ENCODE data around the gene TRIM66.

The TRIM66 gene

DNA sequence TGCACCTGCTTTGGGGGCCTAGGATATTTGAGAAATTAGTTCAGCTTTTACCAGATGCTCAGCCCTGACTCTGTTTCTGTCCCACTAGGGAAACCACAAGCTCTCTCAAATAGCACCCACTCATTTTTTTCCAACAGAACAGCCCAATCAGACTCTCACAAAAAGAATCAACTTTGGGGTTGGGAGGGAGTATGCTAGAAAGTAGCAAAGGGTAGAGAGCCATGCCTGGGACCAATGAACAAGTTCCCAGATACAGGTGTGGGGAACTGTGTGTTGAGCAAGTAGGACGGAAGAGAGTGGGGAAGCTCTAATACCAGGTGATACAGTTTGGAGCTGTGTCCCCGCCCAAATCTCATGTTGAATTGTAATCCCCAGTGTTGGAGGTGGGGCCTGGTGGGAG, 41.1 kb downstream of the TRIM66 start:
- H3K27ac ChIP-seq, result no peak overlapping the region
- TF ChIP-seq, protein P1, sequence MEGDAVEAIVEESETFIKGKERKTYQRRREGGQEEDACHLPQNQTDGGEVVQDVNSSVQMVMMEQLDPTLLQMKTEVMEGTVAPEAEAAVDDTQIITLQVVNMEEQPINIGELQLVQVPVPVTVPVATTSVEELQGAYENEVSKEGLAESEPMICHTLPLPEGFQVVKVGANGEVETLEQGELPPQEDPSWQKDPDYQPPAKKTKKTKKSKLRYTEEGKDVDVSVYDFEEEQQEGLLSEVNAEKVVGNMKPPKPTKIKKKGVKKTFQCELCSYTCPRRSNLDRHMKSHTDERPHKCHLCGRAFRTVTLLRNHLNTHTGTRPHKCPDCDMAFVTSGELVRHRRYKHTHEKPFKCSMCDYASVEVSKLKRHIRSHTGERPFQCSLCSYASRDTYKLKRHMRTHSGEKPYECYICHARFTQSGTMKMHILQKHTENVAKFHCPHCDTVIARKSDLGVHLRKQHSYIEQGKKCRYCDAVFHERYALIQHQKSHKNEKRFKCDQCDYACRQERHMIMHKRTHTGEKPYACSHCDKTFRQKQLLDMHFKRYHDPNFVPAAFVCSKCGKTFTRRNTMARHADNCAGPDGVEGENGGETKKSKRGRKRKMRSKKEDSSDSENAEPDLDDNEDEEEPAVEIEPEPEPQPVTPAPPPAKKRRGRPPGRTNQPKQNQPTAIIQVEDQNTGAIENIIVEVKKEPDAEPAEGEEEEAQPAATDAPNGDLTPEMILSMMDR (IDR thresholded peaks at IDR 0.05), result no peak
- no peak for TF ChIP-seq ZFX (IDR thresholded peaks at IDR 0.05; ENCODE audit: borderline replicate concordance)

DNA sequence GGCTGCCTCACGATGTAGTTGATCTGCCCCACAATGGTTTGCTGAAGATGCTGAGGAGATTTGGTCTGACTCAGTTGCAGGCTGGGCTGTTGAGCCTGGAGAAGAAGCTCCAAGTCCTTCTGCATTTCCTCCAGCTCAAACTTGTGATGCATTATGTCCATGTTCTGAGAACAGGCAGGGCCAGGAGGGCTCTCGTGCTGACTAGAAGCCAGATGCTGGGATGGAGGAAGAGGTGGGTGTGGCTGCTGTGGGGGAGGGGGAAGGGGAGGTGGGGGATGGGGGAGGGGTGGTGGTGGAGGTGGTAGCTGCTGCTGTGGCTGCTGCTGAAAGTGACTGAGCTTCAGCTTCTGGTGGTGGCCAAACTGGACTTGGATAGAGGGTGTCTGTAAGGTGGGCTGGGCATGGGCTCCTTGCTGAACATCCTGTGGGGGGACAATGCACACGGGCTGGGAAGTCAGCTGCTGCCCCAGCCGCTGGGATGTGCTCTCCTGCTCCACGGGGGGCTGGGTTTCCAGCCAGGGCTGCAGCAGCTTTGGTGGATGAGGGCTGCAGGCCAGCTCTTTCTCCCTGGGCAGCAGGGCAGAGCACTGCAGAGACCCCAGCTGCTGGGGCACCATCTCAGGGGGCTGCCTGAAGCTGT, 42.1 kb downstream of the TRIM66 start:
- H3K27ac ChIP-seq, result no peak overlapping the region
- TF ChIP-seq, protein P1 (IDR thresholded peaks at IDR 0.05), result no peak
- no peak for TF ChIP-seq ZFX (IDR thresholded peaks at IDR 0.05; ENCODE audit: borderline replicate concordance)

DNA sequence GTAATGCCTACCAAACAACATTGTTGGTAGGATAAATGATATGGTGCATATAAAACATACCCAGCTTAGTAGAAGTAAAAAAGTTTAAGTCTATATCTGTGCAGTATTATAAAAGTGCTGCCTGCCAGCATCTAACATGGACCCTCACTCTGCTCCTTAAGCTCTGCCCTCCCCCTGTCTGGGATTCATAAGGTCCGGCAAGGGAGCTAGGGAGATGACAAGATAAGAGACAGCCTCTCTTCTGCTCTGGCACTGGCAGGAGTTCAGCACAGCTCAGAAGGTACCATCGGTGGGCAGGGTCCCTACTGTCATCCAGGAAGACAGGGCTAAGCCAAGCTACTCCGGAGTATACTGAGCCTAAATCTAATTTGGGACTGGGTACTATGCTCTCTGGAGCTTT, 42.8 kb downstream of the TRIM66 start:
- no peak overlapping the region for H3K27ac ChIP-seq
- TF ChIP-seq, protein P1 (IDR thresholded peaks at IDR 0.05), result no peak
- no peak for TF ChIP-seq ZFX (IDR thresholded peaks at IDR 0.05; ENCODE audit: borderline replicate concordance)

DNA sequence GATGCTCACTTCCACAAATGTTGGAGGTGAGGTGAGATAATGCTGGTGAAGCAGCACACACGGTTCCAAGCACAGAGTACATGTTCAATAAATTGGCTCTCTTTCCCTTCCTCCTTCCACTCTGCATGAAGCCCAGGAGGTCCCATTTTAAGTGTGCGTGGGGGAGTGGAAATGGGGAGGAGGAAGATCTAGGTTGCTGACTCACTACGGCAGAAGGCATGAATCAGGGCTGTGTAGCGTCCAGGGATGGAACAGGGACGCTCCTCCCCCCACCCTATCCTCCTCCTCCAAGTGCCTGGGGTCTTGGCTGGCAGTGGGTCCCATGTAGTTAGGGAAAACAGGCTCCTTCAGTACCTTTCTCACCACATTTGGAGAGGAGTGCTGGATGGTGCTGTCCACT, 44.2 kb downstream of the TRIM66 start:
- TF ChIP-seq, protein P1 (IDR thresholded peaks at IDR 0.05), result no peak
- TF ChIP-seq ZFX (IDR thresholded peaks at IDR 0.05; ENCODE audit: borderline replicate concordance), result no peak
- H3K27ac ChIP-seq, result no peak overlapping the region

DNA sequence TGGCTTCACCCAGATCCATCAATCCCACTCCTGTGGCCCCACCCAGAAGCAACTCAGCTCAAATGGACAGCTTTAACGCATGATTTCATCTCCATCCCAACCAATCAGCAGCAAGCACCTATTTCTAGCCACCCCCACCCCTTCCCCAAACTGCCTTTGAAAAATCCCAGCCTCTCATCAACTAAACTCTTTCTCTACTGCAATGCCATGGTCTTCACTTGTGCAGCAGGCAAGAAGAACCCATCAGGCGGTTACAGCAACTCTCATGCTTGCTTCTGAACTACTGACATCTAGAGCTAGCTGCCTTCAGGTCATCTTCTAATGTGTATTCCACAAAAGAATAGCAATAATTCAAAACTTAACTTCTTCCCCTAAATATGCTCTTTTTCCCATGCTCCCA, 46.3 kb downstream of the TRIM66 start:
- TF ChIP-seq ZFX (IDR thresholded peaks at IDR 0.05; ENCODE audit: borderline replicate concordance), result no peak
- TF ChIP-seq, protein P1 (IDR thresholded peaks at IDR 0.05), result no peak
- H3K27ac ChIP-seq, result no peak overlapping the region

DNA sequence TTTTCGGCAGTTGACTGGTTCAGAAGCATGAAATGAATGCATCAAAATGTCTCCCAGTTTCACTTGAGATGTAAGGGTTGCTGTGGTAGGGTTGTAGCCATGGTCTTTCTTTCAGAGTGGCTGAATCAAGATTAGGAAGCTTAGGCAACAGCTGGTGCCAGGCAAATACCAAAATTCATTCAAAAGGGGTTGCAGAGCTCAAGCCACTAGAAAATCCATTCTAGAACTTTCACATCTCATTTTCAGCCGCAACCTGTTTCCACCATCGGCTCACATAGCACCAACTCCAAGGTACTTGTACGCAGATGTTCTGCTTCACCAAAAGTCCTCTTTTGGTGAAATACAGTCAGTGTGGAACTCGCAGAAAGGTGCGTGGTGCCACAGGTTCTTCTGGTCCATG, 48.0 kb downstream of the TRIM66 start:
- H3K27ac ChIP-seq, result no peak overlapping the region
- TF ChIP-seq, protein P1 (IDR thresholded peaks at IDR 0.05), result no peak
- TF ChIP-seq ZFX (IDR thresholded peaks at IDR 0.05; ENCODE audit: borderline replicate concordance), result no peak

DNA sequence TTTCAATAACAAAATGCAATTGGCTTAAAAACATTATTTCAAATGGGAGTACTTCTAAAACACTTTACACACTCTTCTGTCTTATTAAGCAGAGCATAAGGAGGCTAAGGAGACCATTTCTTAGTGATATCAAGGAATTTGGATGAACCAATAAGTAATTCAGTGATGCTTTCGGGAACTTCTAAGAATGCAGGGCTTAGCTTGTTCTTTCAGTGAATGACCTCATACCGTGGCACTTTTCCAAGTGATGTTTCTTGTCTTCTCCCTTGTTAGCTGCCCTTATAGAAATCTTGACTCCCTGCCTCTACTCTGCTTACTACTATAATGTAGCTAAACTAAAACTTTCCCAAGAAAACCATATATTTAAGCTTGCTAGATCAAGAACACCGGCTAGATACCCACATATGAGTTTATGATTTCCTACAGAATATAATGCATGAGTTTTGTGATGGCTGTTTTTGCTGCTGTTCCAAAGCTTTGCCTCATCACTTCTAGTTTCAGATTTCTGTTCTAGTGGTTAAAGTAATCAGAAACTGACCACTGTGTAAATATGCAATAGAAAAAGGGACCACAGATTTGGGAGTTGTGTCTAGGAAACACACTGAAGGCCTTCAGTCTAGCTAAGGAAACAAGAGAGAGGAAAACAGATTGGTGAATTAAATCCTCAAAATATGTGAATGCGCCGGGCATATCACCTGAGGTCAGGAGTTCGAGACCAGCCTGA, 50.9 kb downstream of the TRIM66 start:
- no peak overlapping the region for H3K27ac ChIP-seq
- TF ChIP-seq, protein P1 (IDR thresholded peaks at IDR 0.05), result no peak
- TF ChIP-seq ZFX (IDR thresholded peaks at IDR 0.05; ENCODE audit: borderline replicate concordance), result no peak

Measured in 22Rv1 (cell line).